ENCODE data around the gene VPS51.
"Not testable (repeated sequence)": the region's sequence is repeated elsewhere in the genome, so short reads cannot be mapped to it uniquely, and the experiment has no call there.

Gene VPS51

GRCh38 chr11:65134240-65134951, 38.4 kb downstream of the VPS51 start, which contains the start of gene SYVN1:
TSS of gene SYVN1 (minus strand) at chr11:65134519. CDS start at chr11:65133601, 918 bp downstream.
- DNase-seq (ENCODE audit: low spot score): peak; percentile 92

- peak; percentile 95 for DNase-seq (ENCODE audit: low spot score)
Observed at GRCh38 chr11:65134952-65135632, 39.1 kb downstream of the VPS51 start.

- DNase-seq (ENCODE audit: low spot score): no peak
Observed at GRCh38 chr11:65135633-65136145, 39.7 kb downstream of the VPS51 start.

- DNase-seq (ENCODE audit: low spot score): no peak
Observed at GRCh38 chr11:65136515-65137096, 40.6 kb downstream of the VPS51 start.

GRCh38 chr11:65141896-65142494, 46.0 kb downstream of the VPS51 start:
- DNase-seq (ENCODE audit: low spot score): no peak

GRCh38 chr11:65147352-65148075, 51.5 kb downstream of the VPS51 start:
- no peak for DNase-seq (ENCODE audit: low spot score)

- no peak for DNase-seq (ENCODE audit: low spot score)
Observed at GRCh38 chr11:65148657-65149056, 52.6 kb downstream of the VPS51 start.

- DNase-seq (ENCODE audit: low spot score): not testable (repeated sequence)
Observed at GRCh38 chr11:65150131-65150508, 54.1 kb downstream of the VPS51 start.

- DNase-seq (ENCODE audit: low spot score): peak; percentile 78
Observed at GRCh38 chr11:65150509-65151299, 54.7 kb downstream of the VPS51 start.

GRCh38 chr11:65151331-65151899, 55.4 kb downstream of the VPS51 start:
- DNase-seq (ENCODE audit: low spot score): no peak

GRCh38 chr11:65152122-65152521, 56.1 kb downstream of the VPS51 start:
- DNase-seq (ENCODE audit: low spot score): no peak

- DNase-seq (ENCODE audit: low spot score): no peak
Observed at GRCh38 chr11:65156256-65156655, 60.2 kb downstream of the VPS51 start.

- no peak for DNase-seq (ENCODE audit: low spot score)
Observed at GRCh38 chr11:65156926-65157325, 60.9 kb downstream of the VPS51 start.

GRCh38 chr11:65157336-65157735, 61.3 kb downstream of the VPS51 start:
- no peak for DNase-seq (ENCODE audit: low spot score)

- no peak for DNase-seq (ENCODE audit: low spot score)
Observed at GRCh38 chr11:65159012-65159411, 63.0 kb downstream of the VPS51 start.

GRCh38 chr11:65160643-65161042, 64.6 kb downstream of the VPS51 start:
- DNase-seq (ENCODE audit: low spot score): no peak

Measured in pons (tissue), 1 donor.